Non-pigmented ciliary epithelial cell (primary cell): ENCODE measurements around the gene EXOSC7.

Source experiments
- DNase-seq: peaks from one replicate; pipeline ENCODE4 v3.0.0-alpha.2; 2010; ENCODE audit warnings: low read depth

EXOSC7 gene

GRCh38 chr3:45055411-45056143, 79.5 kb downstream of the EXOSC7 start:
- peak; percentile 64 for DNase-seq

GRCh38 chr3:45056608-45057301, 80.7 kb downstream of the EXOSC7 start:
- no peak for DNase-seq

- DNase-seq: no peak
Measured at GRCh38 chr3:45057557-45057956, 81.5 kb downstream of the EXOSC7 start.

DNA sequence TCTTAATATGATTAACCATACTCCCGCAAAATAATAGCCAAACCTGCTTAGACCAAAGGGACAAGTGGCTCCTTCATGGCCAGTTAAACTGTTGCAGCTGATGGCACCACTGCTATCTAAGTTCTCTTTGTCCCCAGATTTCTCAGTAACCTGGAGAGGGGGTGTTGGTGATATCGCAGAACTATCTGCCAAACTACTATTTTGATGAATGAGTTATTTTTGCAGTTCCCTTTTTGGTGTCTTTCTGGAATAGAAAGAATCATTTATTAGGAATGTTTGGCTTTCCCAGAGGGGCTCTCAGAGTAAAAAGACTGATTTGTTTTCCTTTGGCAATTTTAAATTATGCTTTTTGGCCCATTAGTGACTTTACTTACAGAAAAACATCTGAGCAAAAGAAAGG, 83.1 kb downstream of the EXOSC7 start:
- DNase-seq: no peak

DNA sequence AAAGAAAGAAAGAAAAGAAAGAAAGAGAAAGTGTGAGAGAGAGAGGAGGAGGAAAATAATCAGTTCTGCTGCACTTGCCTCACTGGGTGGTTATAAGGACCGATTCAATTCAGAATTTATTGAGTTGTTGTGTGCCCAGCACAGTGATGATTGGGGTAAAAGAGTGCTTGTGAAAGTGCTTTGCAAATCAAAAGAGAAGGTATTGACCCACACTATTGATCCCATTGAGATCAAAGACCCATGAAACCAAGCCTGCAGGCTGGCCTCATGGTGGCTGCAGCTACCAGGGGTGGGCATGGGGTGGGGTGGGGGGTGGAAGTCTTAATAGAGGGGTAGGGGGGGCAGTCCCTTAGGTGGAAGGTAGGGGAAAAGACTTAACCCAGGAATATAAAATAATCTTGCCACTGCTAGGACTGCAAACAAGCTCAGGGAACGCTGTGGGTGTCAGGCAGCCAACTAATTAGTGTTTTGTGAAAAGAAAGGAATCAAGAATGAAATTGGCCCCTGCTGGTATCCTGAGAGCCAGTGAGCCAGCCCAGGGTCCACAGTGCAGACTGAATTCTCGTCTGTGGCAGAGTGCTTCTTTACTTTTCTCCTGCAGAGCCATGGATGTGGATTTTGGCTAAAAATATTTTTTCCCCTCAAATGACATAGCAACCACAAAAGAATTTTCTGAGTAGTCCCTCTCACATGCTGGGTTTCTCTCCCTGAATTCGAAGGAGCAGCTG, 84.3 kb downstream of the EXOSC7 start:
- no peak for DNase-seq
